K562 (cell line): ENCODE measurements around the gene BACH1.

Source experiments
- CHD4 ChIP-seq: fragments of 200-600 bp; sonication (generic); IDR thresholded peaks from 3 replicates; pipeline ENCODE4 v1.6.1; 2012; ENCODE audit warnings: low read depth, mild to moderate bottlenecking, mixed read lengths, low read length, inconsistent platforms; ENCODE audit not compliant: insufficient read depth, insufficient replicate concordance, poor library complexity, severe bottlenecking
- ETV1 ChIP-seq: fragments of 450-650 bp; conservative IDR thresholded peaks from 2 replicates; pipeline ENCODE4 v1.6.1; 2016; ENCODE audit warnings: missing genetic modification characterization, control low read depth, low read depth, missing compliant biosample characterization
- HDAC3 ChIP-seq: fragments of 450-650 bp; IDR thresholded peaks from 2 replicates; pipeline ENCODE4 v1.6.1; 2018; ENCODE audit warnings: borderline replicate concordance, mild to moderate bottlenecking, moderate library complexity; ENCODE audit not compliant: partially characterized antibody
- HMG20B ChIP-seq: fragments of 250-450 bp; sonication (Bioruptor Pico); IDR thresholded peaks from 2 replicates; pipeline ENCODE4 v1.5.0; 2021; ENCODE audit warnings: mild to moderate bottlenecking
- TF ChIP-seq, protein P1 (sequence below): sonication (generic); formaldehyde crosslinking; IDR thresholded peaks from 2 replicates; pipeline ENCODE4 v1.9.0; 2022; ENCODE audit warnings: mild to moderate bottlenecking, missing genetic modification reagents

GRCh38 chr21:29304597-29304996, 5.9 kb downstream of the BACH1 start:
- TF ChIP-seq HMG20B (CRISPR knock-in tag): no peak
- no peak for TF ChIP-seq ETV1 (tag)
- TF ChIP-seq HDAC3: no peak
- no peak for TF ChIP-seq CHD4
- TF ChIP-seq, protein P1, sequence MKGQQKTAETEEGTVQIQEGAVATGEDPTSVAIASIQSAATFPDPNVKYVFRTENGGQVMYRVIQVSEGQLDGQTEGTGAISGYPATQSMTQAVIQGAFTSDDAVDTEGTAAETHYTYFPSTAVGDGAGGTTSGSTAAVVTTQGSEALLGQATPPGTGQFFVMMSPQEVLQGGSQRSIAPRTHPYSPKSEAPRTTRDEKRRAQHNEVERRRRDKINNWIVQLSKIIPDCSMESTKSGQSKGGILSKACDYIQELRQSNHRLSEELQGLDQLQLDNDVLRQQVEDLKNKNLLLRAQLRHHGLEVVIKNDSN: no peak
